ENCODE measurements around the gene LZTS3.
"Not testable (repeated sequence)": the region's sequence is repeated elsewhere in the genome, so short reads cannot be mapped to it uniquely, and the experiment has no call there.

Gene LZTS3

GRCh38 chr20:3133155-3133554 lies 40.2 kb downstream of the LZTS3 start:
- DNase-seq: no peak

DNA sequence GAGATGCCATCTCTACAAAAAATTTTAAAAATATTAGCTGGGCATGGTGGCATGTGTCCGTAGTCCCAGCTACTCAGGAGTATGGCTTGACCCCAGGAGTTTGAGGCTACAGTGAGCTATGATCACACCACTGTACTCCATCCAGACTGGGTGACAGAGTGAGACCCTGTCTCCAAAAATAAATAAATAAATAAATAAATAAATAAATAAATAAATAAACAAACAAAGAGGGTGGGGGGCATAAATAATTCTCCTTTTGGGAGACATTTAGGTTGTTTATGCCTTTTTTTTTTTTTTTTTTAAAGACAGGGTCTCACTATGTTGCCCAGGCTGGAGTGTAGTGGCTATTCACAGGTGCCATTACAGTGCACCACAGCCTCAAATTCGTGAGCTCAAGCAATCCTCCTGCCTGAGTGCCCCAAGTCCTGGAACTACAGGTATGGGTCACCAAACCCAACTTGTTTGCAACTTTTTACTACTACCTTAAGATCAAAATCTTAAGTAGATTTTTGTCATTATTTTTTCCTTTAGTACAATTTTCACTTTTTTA lies 43.2 kb downstream of the LZTS3 start:
- DNase-seq: no peak

DNA sequence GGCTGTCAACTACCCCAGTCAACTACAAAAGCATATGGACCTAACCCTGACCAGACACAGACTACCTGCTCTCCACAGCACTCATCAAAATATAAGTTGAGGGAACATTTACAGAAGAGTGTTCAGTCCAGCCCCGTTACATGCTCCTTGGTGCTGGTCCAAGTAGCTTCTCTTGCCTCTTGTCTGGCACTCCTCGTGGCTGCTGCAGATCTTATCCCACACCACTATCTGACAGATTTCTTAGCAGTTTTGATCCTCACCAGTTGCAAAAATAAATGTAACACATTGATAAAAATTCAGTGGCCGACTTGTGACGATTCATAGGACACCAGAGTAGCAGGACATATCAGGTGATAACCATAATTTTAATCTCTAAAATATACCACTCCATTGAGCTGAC lies 44.3 kb downstream of the LZTS3 start:
- DNase-seq: no peak

GRCh38 chr20:3128275-3128984 lies 44.9 kb downstream of the LZTS3 start:
- no peak for DNase-seq

GRCh38 chr20:3126527-3126859 lies 46.9 kb downstream of the LZTS3 start:
- no peak for DNase-seq

DNA sequence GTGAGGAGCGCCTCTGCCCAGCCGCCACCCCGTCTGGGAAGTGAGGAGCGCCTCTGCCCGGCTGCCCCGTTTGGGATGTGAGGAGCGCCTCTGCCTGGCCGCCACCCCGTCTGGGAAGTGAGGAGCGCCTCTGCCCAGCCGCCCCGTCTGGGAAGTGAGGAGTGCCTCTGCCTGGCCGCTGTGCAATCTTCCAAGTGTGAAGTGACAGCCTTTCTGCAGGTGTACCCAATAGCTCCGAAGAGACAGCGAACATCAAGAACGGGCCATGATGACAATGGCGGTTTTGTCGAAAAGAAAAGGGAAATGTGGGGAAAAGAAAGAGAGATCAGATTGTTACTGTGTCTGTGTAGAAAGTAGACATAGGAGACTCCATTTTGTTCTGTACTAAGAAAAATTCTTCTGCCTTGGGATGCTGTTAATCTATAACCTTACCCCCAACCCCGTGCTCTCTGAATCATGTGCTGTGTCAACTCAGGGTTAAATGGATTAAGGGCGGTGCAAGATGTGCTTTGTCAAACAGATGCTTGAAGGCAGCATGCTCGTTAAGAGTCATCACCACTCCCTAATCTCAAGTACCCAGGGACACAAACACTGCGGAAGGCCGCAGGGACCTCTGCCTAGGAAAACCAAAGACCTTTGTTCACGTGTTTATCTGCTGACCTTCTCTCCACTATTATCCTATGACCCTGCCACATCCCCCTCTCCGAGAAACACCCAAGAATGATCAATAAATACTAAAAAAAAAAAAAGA lies 47.4 kb downstream of the LZTS3 start:
- DNase-seq: not testable (repeated sequence)

- not testable (repeated sequence) for DNase-seq
These were observed 48.4 kb downstream of the LZTS3 start for GRCh38 chr20:3124773-3125560.

DNA sequence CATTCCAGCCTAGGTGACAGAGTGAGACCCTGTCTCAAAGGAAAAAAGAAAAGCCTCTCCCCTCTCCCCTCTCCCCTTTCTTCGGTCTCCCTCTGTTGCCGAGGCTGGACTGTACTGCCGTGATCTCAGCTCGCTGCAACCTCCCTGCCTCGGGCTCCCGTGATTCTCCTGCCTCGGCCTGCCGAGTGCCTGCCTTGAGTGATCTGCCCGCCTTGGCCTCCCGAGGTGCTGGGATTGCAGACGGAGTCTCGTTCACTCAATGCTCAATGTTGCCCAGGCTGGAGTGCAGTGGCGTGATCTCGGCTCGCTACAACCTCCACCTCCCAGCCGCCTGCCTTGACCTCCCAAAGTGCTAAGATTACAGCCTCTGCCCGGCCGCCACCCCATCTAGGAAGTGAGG lies 49.2 kb downstream of the LZTS3 start:
- not testable (repeated sequence) for DNase-seq

DNA sequence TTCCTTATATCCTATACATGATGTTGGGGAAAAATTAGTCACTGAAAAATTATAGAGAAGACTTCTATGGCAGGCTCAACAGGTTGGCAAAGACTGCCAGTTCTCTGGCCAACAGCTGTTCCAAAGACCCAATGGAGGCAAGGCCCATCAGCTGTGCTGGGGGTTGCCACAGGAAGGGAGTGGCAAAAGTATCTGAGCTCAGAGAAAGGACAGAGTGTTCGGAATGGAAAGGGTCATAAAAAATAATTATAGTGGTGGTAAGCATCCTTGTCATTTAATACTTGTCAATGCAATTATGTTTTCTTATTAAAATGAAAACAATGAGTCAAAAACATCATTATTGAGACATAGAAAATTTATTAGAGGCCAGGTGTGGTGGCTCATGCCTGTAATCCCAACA lies 49.8 kb downstream of the LZTS3 start:
- no peak for DNase-seq

- DNase-seq: no peak
These were observed 51.3 kb downstream of the LZTS3 start for GRCh38 chr20:3121955-3122610.

DNA sequence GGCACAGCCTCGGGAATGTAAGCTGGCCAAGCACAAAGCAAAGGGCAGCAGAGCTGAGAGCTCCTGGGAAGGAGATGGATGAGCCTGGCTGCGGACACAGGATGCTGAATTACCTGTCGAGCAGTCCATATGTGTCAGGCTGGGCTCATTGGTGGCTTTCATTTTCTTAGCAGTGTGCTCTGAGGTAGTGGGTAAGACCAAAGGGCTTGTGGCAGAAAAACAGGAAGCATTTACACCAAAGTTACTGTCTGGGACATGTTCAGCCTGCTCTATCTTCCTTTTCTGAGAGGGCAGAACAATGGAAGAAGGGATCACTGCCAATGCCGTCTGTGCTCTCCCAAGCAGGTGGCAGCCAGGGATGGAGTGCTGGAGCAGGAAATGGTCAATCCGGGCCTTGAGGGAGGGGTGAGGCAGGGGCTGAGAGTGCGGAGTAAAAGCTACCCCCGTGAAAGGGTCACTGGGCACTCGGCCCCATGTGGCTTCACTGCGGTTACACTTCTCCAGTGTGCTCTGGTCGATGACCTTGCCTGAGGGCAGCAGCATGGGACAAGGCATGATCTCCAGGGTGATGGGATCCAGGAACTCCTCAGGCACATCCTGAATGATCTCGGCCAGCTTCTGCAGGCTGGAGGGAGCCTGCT lies 52.0 kb downstream of the LZTS3 start:
- DNase-seq: no peak

DNA sequence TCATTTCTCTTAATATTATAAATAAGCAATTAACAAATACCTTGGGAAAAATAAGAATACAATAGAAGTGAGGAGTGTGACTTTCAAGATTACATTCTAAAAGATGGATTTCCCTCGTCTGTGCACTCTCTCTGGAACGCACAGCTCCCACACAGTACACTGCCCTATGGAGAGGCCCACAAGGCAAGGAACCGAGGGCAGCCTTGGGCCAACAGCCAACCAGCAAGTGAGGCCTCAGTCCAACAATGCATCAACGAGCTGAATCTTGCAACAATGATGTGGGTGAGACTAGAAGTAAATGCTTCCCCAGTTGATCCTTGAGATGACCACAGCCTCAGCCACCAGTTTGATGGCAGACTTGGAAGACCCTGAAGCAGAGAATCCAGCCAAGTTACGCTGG lies 54.3 kb downstream of the LZTS3 start:
- DNase-seq: no peak

DNA sequence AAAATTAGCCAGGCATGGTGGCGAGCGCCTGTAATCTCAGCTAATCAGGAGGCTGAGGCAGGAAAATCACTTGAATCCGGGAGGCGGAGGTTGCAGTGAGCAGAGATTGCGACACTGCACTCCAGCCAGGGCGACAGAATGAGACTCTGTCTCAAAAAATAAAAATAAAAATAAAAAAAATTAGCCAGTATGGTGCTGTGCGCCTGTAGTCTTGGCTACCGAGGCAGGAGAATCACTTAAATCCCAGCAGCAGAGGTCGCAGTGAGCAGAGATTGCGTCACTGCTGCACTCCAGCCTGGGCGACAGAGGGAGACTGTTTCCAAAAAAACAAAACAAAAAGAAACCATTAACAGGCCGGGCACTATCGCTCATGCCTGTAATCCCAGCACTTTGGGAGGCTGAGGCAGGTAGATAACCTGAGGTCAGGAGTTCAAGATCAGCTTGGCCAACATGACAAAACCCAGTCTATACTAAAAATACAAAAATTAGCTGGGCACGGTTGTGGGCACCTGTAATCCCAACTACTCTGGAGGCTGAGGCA lies 55.4 kb downstream of the LZTS3 start:
- peak; percentile 82 for DNase-seq

GRCh38 chr20:3116341-3116740 lies 57.0 kb downstream of the LZTS3 start:
- DNase-seq: no peak

DNA sequence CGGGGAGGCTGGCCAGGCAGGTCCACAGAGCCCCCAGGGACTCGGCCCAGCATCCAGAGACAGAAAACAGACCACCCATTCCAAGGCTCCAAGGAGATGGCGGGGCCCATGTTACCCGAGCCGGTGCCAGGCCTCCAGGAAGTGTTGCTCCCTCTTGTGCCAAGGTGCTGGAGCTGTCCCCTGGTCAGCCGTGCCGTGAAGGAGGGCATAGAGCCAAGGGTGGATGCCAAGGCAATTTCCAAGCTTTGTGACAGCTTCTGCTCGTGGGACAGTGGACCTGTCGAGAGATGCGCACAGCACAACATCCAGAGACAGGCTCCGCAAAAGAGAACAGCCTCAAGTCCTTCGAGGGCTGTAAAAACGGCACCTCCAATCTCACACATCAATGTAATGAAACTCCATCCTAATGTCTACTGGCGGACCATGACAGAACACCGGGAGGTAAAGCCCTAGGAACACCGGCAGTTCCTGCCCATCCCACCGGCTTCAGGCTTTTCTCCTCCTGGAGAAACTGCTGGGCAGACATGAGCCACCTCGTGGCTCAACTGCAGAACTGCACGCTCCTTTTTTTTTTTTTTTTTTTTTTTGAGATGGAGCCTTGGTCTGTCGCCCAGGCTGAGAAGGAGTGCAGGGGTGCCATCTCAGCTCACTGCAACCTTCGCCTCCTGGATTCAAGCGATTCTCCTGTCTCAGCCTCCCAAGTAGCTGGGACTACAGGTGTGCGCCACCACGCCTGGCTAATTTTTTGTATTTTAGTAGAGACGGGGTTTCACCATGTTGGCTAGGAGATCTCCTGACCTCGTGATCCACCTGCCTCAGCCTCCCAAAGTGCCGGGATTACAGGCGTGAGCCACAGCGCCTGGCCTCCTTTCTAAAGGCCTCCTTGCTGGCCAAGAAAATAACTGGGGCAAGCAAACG lies 57.9 kb downstream of the LZTS3 start:
- peak; percentile 72 for DNase-seq
